Epithelial cell of proximal tubule (primary cell): ENCODE data around the gene RRAS. TPM values are rescaled to one million over a fixed set of nuclear protein-coding genes. Genes with fewer than 3 reads are reported as not detected.

Experiments used
- DNase-seq: peaks from one replicate; pipeline ENCODE4 v3.0.0-alpha.2; 2011; ENCODE audit warnings: low read depth
- H3K4me3 ChIP-seq: 2 replicates; pipeline ENCODE4 v1.5.1; 2011; ENCODE audit warnings: low read depth, mild to moderate bottlenecking, low read length
- total RNA-seq: library from RNA; depleted of rRNA; stranded (reverse); fragments of >200 nt; gene quantifications from 2 replicates; pipeline ENCODE4 v1.2.3, GENCODE V29; 2015
- TF ChIP-seq, protein P1 (sequence below): conservative IDR thresholded peaks from 2 replicates; pipeline ENCODE4 v1.5.1; 2012; ENCODE audit warnings: low read depth, mild to moderate bottlenecking, low read length

Gene RRAS
- total RNA-seq, 1 donor from 2014 or later, result 67.2 TPM

GRCh38 chr19:49658566-49659442 is 18.9 kb upstream of the RRAS start:
- H3K4me3 ChIP-seq, result no peak overlapping the region
- DNase-seq, result no peak
- TF ChIP-seq, protein P1, sequence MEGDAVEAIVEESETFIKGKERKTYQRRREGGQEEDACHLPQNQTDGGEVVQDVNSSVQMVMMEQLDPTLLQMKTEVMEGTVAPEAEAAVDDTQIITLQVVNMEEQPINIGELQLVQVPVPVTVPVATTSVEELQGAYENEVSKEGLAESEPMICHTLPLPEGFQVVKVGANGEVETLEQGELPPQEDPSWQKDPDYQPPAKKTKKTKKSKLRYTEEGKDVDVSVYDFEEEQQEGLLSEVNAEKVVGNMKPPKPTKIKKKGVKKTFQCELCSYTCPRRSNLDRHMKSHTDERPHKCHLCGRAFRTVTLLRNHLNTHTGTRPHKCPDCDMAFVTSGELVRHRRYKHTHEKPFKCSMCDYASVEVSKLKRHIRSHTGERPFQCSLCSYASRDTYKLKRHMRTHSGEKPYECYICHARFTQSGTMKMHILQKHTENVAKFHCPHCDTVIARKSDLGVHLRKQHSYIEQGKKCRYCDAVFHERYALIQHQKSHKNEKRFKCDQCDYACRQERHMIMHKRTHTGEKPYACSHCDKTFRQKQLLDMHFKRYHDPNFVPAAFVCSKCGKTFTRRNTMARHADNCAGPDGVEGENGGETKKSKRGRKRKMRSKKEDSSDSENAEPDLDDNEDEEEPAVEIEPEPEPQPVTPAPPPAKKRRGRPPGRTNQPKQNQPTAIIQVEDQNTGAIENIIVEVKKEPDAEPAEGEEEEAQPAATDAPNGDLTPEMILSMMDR, result no peak

- TF ChIP-seq, protein P1, result no peak
- no peak for DNase-seq
Observed at GRCh38 chr19:49658139-49658517, 18.2 kb upstream of the RRAS start.

DNA sequence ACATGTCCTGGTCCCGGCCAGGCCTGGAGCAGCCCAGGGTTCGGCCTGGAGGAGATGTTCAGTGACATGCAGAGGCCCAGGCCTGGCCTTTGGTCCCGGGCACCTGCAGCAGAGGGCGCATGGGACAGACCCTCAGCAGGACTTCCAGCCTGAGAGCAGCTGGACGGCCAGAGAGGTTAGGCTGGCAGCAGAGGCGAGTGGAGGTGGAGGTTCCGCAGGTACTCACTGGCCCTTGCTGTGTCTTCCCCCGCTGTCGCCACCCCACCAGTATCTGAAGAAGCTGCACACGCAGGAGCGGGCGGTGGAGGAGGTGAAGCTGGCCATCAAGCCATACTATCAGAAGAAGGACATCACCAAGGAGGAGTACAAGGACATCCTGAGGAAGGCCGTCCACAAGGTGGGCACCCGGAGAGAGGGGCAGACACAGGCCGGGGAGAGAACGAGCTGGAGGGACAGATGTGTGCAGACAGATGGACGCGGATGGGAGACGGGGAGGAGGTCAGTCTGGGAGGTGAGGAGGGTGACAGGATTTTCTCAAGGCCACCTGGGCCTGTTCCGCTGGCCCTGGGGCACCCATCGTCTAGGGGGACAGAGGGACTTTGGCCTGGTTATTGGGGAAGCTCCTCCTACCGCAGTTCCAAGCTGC is 17.7 kb upstream of the RRAS start:
- H3K4me3 ChIP-seq, result no peak overlapping the region
- no peak for DNase-seq
- TF ChIP-seq, protein P1, result no peak

More at GRCh38 chr19:49658139-49658517, 18.2 kb upstream of the RRAS start:
- H3K4me3 ChIP-seq, result no peak overlapping the region

DNA sequence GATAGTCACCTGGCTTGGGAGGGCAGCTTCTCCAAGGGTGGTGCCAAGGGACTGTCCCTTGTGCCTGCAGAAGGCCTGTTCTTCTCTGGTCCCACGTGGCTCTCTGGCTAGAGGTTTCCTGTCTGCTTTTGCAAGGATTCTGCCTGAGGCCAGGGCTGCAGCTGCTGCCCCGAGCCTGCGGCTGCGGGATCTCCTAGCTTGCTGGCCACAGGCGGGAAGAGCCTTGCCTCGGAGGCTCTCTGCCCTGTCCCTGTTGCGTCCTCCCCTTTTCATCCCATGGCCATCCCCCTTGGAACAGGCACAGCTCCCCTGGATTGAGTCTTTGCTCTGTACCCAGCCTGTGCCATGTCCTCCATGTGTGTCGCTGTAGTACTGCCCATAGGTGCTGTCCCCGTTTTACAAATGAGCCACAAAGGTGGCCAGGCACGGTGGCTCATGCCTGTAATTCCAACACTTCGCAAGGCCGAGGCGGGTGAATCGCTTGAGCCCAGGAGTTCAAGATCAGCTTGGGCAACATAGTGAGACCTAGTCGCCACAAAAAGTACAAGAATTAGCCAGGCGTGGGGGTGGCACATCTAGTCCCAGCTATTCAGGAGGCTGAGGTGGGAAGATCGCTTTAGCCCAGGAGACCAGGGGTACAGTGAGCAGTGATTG is 16.6 kb upstream of the RRAS start:
- DNase-seq, result no peak
- H3K4me3 ChIP-seq, result no peak overlapping the region
- TF ChIP-seq, protein P1, result no peak

DNA sequence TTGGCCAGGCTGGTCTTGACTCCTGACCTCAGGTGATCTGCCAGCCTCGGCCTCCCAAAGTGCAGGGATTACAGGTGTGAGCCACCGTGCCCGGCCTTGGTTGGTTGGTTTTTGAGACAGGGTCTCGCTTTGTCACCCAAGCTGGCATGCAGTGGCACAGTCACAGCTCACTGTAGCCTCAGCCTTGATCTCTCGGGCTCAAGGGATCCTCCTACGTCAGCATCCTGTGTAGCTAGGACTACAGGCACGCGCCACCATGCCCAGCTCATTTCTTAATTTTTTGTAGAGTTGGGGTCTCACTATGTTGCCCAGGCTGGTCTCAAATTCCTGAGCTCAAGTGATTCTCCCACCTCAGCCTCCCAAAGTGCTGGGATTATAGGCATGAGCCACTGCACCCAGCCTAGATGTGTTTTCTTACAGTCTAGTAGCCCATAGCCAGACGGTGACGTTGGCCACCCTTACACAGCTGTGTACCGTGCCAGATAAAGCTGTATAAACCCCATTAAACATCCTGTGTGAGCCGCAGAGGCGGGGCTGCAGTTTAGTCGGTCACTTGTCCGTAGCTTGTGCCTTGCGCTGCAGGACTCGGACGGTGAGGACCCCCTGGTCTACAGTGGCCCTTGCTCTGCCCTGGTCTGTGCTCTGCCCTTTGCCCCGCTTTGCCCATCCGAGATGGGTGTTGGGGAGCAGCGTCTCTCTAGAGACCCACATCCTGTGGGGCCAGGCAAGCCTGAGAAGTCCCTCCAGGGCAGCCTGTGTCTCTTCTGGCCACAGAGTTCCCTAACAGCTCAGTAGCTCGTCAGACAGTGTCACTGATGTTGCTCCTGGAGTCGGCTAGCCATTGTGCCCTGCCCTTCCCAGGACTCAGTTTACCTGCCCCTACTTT is 15.9 kb upstream of the RRAS start:
- no peak for DNase-seq
- TF ChIP-seq, protein P1, result no peak
- no peak overlapping the region for H3K4me3 ChIP-seq

GRCh38 chr19:49654581-49654980 is 14.6 kb upstream of the RRAS start:
- TF ChIP-seq, protein P1, result no peak

More at GRCh38 chr19:49654581-49654980, 14.6 kb upstream of the RRAS start:
- H3K4me3 ChIP-seq, result no peak overlapping the region
- DNase-seq, result no peak
